GM23248 (cell line): ENCODE results near the gene IFT122. TPM values are rescaled to one million over a fixed set of nuclear protein-coding genes. Genes with fewer than 3 reads are reported as not detected.

Source experiments
- DNase-seq: peaks from one replicate; pipeline ENCODE4 v3.0.0-alpha.2; 2015
- H2AFZ ChIP-seq: fragments of 200-600 bp; sonication (generic); 2 replicates; pipeline ENCODE4 v1.6.1; 2016; ENCODE audit warnings: antibody characterized with exemption
- H3F3A ChIP-seq: fragments of 200-600 bp; sonication (generic); 2 replicates; pipeline ENCODE4 v1.6.1; 2016; ENCODE audit warnings: mild to moderate bottlenecking, antibody characterized with exemption, mixed run types; ENCODE audit not compliant: insufficient read depth
- H3K27ac ChIP-seq: fragments of 200-600 bp; sonication (generic); 2 replicates; pipeline ENCODE4 v1.5.1; 2016; ENCODE audit warnings: mild to moderate bottlenecking
- H3K27me3 ChIP-seq: fragments of 200-600 bp; sonication (generic); replicated peaks from 2 replicates; pipeline ENCODE4 v1.6.1; 2016; ENCODE audit warnings: mild to moderate bottlenecking; ENCODE audit not compliant: insufficient read depth
- H3K36me3 ChIP-seq: fragments of 200-600 bp; sonication (generic); 2 replicates; pipeline ENCODE4 v1.6.1; 2016; ENCODE audit warnings: low read depth, mild to moderate bottlenecking
- H3K4me1 ChIP-seq: fragments of 200-600 bp; sonication (generic); 2 replicates; pipeline ENCODE4 v1.6.1; 2016; ENCODE audit warnings: mild to moderate bottlenecking; ENCODE audit not compliant: insufficient read depth
- H3K4me2 ChIP-seq: fragments of 200-600 bp; sonication (generic); one replicate; pipeline ENCODE4 v1.6.1; 2016; ENCODE audit warnings: mild to moderate bottlenecking; ENCODE audit not compliant: unreplicated experiment
- H3K4me3 ChIP-seq: fragments of 200-600 bp; sonication (generic); 2 replicates; pipeline ENCODE4 v1.5.1; 2016; ENCODE audit warnings: mild to moderate bottlenecking
- H3K79me2 ChIP-seq: fragments of 200-600 bp; sonication (generic); 2 replicates; pipeline ENCODE4 v1.6.1; 2016; ENCODE audit warnings: mild to moderate bottlenecking; ENCODE audit not compliant: insufficient read depth
- H3K9ac ChIP-seq: fragments of 200-600 bp; sonication (generic); 2 replicates; pipeline ENCODE4 v1.6.1; 2016; ENCODE audit warnings: mild to moderate bottlenecking
- H3K9me2 ChIP-seq: fragments of 200-600 bp; sonication (generic); 2 replicates; pipeline ENCODE4 v1.6.1; 2016; ENCODE audit warnings: mixed run types, mild to moderate bottlenecking, moderate library complexity; ENCODE audit not compliant: insufficient read depth
- H3K9me3 ChIP-seq: fragments of 200-600 bp; sonication (generic); one replicate; pipeline ENCODE4 v1.6.1; 2017; ENCODE audit warnings: low read depth
- H4K20me1 ChIP-seq: fragments of 200-600 bp; sonication (generic); 2 replicates; pipeline ENCODE4 v1.6.0; 2016; ENCODE audit not compliant: insufficient read depth
- EZH2 ChIP-seq: fragments of 200-600 bp; sonication (generic); IDR thresholded peaks from 2 replicates; pipeline ENCODE4 v1.6.1; 2018; ENCODE audit warnings: antibody characterized with exemption, mild to moderate bottlenecking; ENCODE audit not compliant: insufficient read depth, poor library complexity, severe bottlenecking
- EZH2phosphoT487 ChIP-seq: fragments of 200-600 bp; sonication (generic); IDR thresholded peaks from 2 replicates; pipeline ENCODE4 v1.6.1; 2018; ENCODE audit warnings: antibody characterized with exemption, moderate library complexity, mild to moderate bottlenecking, low read depth; ENCODE audit not compliant: insufficient read depth
- WGBS, 2 experiments: methylation state at CpG; one replicate each; pipeline ENCODE4 v1.1.6; 2015 to 2017; ENCODE audit warnings: low lambda C conversion rate in 2 of 2, low coverage in 1 of 2; ENCODE audit errors: missing lambda C conversion rate in 2 of 2; 5-methylcytosine and 5-hydroxymethylcytosine counted together
- in situ Hi-C: fragments of 300-500 bp; cut with MboI; formaldehyde crosslinking; loops from 2 replicates; pipeline ENCODE4 v1.15.0; 2020
- polyA plus RNA-seq: library from polyadenylated mRNA; unstranded; fragments of >200 nt; fragmentation: Nextera tagmentation; extraction: Ambion mirVana; gene quantifications from 2 replicates; pipeline ENCODE4 v1.2.1, GENCODE V29; 2016
- total RNA-seq: library from RNA; depleted of rRNA; stranded (reverse); fragments of >200 nt; shearing (Covaris generic); gene quantifications from 2 replicates; pipeline ENCODE4 v1.2.3, GENCODE V29; 2014

The IFT122 gene
- total and polyA plus RNA-seq, 2 experiments from 2014 or later: 16.1 to 16.3 TPM

DNA sequence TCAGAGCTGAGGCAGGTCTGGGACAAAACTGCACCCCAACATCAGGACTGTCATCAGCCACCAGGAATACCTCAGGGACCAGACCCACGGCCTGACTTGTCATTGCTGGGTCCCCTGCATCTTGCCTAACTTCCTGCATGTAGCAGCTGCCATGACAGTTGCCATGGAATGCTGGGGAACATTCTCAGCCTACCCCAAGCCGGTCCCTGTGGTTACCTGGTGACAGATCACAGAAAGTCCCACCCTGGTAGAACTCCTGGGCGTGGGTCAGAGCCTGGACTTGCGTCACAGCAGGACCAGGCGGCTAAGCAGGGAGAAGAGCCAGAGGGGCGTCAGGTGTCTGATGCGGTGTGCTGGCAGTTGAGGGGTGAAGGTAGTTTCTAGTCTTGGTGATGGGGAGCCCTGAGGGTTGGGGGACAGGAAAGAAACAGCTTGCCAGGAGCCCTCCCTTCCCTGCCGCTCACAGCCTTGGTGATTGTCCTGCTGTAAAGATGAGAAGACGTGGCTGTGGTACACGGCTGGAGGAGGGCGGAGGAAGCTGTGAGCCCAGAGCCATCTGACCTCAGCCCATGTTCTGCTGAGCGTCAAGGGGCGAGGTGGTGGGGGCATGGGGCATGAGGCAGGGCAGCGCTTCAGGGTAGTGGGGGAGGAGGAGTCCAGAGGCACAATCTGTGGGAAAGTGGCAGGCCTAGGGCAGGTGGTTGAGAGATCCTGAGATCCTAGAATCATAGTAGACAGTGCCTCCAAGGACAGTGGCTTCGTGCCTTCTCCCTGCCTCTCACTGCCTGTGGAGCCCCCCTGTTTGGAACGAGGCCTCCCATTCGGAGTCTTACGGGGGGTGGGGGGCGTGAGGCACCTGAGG lies 108.3 kb downstream of the IFT122 start:
- H3F3A ChIP-seq: peaks cover 6% of the 10 kb centered on the region; the same call in 1 of the 2 replicates
- no peak overlapping the region for H3K4me3 ChIP-seq
- H3K79me2 ChIP-seq: no peaks in the 10 kb centered on the region
- H3K27me3 ChIP-seq: no peaks in the 10 kb centered on the region
- H4K20me1 ChIP-seq: no peaks in the 10 kb centered on the region
- no peak for DNase-seq
- in situ Hi-C loops: no loop called here
- H3K4me1 ChIP-seq: peaks cover 8% of the 10 kb centered on the region
- no peaks in the 10 kb centered on the region for H3K9me3 ChIP-seq
- no peaks in the 10 kb centered on the region for H3K9me2 ChIP-seq
- TF ChIP-seq EZH2phosphoT487: no peak
- TF ChIP-seq EZH2: no peak
- WGBS, 2 experiments: 85% methylated on average over 19 of the region's 19 CpGs
- no peak overlapping the region for H2AFZ ChIP-seq
- no peaks in the 10 kb centered on the region for H3K36me3 ChIP-seq
- no peak overlapping the region for H3K27ac ChIP-seq
- H3K9ac ChIP-seq: no peak overlapping the region
- no peak overlapping the region for H3K4me2 ChIP-seq

DNA sequence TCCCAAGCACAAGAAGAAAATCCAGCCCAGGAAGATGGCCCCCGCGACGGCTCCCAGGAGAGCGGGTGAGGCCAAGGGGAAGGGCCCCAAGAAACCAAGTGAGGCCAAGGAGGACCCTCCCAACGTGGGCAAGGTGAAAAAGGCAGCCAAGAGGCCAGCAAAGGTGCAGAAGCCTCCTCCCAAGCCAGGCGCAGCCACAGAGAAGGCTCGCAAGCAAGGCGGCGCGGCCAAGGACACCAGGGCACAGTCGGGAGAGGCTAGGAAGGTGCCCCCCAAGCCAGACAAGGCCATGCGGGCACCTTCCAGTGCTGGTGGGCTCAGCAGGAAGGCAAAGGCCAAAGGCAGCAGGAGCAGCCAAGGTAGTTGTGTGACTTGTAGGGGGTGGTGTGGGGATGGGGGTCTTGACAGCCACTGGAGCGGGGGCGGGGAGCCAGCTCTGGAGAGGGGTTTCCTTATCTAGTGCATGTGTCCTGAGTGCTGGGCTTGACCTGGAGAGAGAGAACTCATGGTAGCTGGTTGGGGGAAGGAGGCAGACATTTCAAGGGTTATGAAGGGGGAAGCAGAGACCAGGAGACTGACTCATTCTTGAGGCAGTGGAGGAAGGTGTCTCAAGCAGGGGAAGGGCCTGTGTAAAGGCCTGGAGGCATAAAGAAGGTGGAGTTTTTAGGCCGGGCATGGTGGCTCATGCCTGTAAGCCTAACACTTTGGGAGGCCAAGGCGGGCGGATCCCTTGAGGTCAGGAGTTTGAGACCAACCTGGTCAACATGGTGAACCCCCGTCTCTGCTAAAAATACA lies 109.2 kb downstream of the IFT122 start:
- Histone ChIP-seq H3K9ac (no peak overlapping the region), H3F3A (peaks cover 6% of the 10 kb centered on the region; the same call in 1 of the 2 replicates), H3K36me3 (no peaks in the 10 kb centered on the region; the same call in 1 of the 2 replicates), H3K4me3 (no peak overlapping the region), H3K4me1 (peaks cover 8% of the 10 kb centered on the region), H3K27ac (no peak overlapping the region), H3K9me3 (no peaks in the 10 kb centered on the region), H3K4me2 (peak overlapping the region; percentile 26), H2AFZ (no peak overlapping the region), H3K27me3 (no peaks in the 10 kb centered on the region), H3K9me2 (no peaks in the 10 kb centered on the region), H4K20me1 (no peaks in the 10 kb centered on the region), H3K79me2 (no peaks in the 10 kb centered on the region)
- 88 to 90% methylated on average over 17 to 18 of the region's 18 CpGs for WGBS, 2 experiments
- in situ Hi-C loops: no loop called here
- TF ChIP-seq EZH2 (no peak), EZH2phosphoT487 (no peak)
- peak; percentile 72 for DNase-seq

DNA sequence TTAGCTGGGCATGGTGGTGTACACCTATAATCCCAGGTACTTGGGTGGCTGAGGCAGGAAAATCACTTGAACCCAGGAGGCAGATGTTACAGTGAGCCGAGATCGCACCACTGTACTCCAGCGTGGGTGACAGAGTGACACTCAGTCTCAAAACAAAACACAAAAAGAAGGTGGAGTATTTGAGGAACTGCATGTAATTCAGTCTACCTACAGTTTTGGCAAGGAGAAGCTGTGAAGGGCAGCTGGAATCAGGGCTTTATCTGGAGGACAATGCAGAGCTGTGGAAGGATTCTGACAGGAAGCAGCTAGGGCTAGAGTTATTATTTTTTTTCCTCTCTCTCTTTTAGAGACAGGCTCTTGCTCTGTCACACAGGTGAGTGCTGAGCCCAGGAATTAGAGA lies 109.8 kb downstream of the IFT122 start:
- Histone ChIP-seq H3K4me2 (peak overlapping the region; percentile 26), H3K9me2 (no peaks in the 10 kb centered on the region), H3K27me3 (no peaks in the 10 kb centered on the region), H3F3A (peaks cover 6% of the 10 kb centered on the region; the same call in 1 of the 2 replicates), H3K9ac (no peak overlapping the region), H3K27ac (no peak overlapping the region), H3K79me2 (no peaks in the 10 kb centered on the region), H3K4me3 (no peak overlapping the region), H2AFZ (no peak overlapping the region), H3K4me1 (peaks cover 8% of the 10 kb centered on the region), H4K20me1 (no peaks in the 10 kb centered on the region), H3K36me3 (no peaks in the 10 kb centered on the region; the same call in 1 of the 2 replicates), H3K9me3 (no peaks in the 10 kb centered on the region)
- 94 to 95% methylated on average over 3 of the region's 3 CpGs for WGBS, 2 experiments
- no peak for TF ChIP-seq EZH2
- no peak for TF ChIP-seq EZH2phosphoT487
- in situ Hi-C loops: no loop called here
- DNase-seq: no peak

DNA sequence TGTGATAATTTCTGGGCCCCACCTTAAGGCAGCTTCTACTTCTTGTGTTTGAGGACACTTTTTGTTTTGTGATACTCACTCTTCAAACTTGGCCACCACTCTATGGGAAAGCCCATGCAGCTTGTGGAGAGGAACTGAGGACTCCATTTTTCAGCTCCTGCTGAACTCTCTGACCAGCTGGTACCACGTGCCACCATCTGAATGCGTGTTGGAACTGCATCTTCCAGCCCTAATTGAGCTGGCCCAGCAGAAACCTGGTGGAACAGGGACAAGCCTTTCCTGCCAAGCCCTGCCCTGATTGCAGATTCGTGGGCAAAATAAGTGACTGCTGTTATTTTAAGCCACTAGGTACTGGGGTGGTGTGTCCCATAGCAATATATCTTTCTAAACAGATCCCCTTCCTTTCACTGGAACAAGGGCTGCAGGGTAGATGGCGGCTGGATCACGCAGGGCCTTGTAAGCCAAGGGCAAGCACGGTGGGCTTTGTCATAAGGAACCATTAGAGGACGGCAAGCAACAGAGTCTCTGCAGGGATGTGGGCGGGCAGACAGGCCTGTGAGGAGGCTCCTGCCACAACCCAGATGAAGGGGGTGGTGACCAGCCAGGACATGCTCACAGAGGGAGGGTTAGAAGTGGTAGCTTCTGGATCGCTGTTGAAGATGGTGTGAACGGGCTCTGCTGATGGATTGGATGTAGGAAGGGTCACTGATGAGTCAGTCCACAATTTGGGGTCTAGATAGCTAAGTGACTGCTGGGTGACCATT lies 112.4 kb downstream of the IFT122 start:
- Histone ChIP-seq H3K27ac (no peak overlapping the region), H3K27me3 (no peaks in the 10 kb centered on the region), H3K79me2 (no peaks in the 10 kb centered on the region), H3K4me1 (peaks cover 8% of the 10 kb centered on the region), H3K4me3 (no peak overlapping the region), H3K9me2 (no peaks in the 10 kb centered on the region), H2AFZ (no peak overlapping the region), H3K36me3 (peaks cover 4% of the 10 kb centered on the region; the same call in 1 of the 2 replicates), H3K9ac (no peak overlapping the region), H3K4me2 (no peak overlapping the region), H4K20me1 (no peaks in the 10 kb centered on the region), H3K9me3 (no peaks in the 10 kb centered on the region), H3F3A (no peaks in the 10 kb centered on the region)
- DNase-seq: peak; percentile 27
- WGBS, 2 experiments: 50 to 51% methylated on average over 10 of the region's 10 CpGs
- in situ Hi-C loops: no loop called here
- TF ChIP-seq EZH2 (no peak), EZH2phosphoT487 (no peak)
